GM06990 (cell line): Measurements from ENCODE around the gene SLFNL1.
A peak's percentile ranks its signal among the peaks of the same experiment; 100 is the strongest.

Experiments used
- DNase-seq: peaks from one replicate; pipeline ENCODE4 v3.0.0-alpha.2; 2011; ENCODE audit not compliant: insufficient read length; ENCODE audit errors: extremely low read depth
- H3K27me3 ChIP-seq: replicated peaks from 2 replicates; pipeline ENCODE4 v1.6.0; 2011; ENCODE audit warnings: low read length; ENCODE audit not compliant: control insufficient read depth, insufficient read depth
- H3K36me3 ChIP-seq: 2 replicates; pipeline ENCODE4 v1.5.1; 2011; ENCODE audit warnings: low read length; ENCODE audit not compliant: control insufficient read depth, insufficient read depth
- H3K4me3 ChIP-seq: replicated peaks from 2 replicates; pipeline ENCODE4 v1.5.1; 2011; ENCODE audit warnings: low read depth, mild to moderate bottlenecking, control low read depth, low read length
- TF ChIP-seq, protein P1 (sequence below): IDR thresholded peaks from 2 replicates; pipeline ENCODE4 v1.5.1; 2011; ENCODE audit warnings: low read length, control low read depth, mild to moderate bottlenecking, inconsistent platforms; ENCODE audit not compliant: insufficient read depth, poor library complexity, severe bottlenecking

SLFNL1 gene

DNA sequence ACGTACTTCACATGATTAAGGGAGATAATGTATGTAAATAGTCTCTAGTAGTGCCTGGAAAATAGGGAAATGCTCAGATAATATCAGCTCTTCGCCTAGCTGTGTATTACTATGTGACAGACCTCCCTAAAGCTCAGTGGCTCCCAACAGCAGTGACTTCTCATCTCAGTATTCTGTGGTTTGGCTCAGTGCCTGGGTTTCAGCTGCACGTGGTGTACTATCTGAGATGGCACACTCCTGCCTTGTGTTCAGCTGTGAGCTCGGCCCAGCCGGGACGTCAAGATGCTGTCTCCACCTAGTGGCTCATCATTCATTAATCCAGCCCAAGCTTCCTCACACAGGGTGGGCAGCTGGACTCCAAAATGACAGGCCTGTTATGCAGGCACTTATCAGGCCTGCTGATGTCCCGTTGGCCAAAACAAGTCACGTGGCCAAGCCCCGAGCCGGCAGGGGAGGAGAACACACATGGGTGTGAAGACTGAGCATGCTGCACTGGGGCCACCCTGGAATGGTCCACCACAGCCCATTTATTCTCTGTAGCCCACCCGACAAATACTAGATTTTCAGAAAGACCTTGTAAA is 17.8 kb downstream of the SLFNL1 start:
- Histone ChIP-seq H3K4me3 (no peak overlapping the region), H3K27me3 (no peaks in the 10 kb centered on the region), H3K36me3 (peaks cover 41% of the 10 kb centered on the region)
- TF ChIP-seq, protein P1, sequence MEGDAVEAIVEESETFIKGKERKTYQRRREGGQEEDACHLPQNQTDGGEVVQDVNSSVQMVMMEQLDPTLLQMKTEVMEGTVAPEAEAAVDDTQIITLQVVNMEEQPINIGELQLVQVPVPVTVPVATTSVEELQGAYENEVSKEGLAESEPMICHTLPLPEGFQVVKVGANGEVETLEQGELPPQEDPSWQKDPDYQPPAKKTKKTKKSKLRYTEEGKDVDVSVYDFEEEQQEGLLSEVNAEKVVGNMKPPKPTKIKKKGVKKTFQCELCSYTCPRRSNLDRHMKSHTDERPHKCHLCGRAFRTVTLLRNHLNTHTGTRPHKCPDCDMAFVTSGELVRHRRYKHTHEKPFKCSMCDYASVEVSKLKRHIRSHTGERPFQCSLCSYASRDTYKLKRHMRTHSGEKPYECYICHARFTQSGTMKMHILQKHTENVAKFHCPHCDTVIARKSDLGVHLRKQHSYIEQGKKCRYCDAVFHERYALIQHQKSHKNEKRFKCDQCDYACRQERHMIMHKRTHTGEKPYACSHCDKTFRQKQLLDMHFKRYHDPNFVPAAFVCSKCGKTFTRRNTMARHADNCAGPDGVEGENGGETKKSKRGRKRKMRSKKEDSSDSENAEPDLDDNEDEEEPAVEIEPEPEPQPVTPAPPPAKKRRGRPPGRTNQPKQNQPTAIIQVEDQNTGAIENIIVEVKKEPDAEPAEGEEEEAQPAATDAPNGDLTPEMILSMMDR, result peak; percentile 65
- DNase-seq, result peak; percentile 74

DNA sequence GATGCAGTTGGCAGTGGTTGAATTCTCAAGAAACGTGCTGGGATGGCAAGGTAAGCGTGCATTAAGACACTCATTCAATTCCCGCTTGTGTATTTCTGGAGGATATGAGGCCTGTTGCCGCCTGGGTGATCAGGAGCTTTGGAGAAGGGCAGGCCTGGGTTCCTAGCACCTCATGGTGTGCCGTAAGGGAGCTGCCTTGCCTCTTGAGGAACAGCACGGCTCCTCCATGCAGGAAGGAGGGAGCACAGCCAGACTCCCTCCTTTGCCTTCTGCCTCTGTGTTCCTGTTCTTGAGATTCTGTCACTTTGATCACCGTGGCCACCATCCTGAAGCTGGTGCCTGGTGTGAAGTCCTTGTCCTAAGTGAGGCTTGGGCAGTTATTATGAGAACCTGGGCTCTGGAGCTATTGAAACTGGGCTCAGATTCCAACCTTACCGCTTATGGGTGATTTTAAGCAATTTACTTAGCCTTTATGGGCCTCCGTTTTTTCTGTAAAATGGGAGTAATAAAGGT is 18.3 kb downstream of the SLFNL1 start:
- DNase-seq, result no peak
- H3K27me3 ChIP-seq, result no peaks in the 10 kb centered on the region
- peaks cover 43% of the 10 kb centered on the region for H3K36me3 ChIP-seq
- TF ChIP-seq, protein P1, result no peak
- no peak overlapping the region for H3K4me3 ChIP-seq

DNA sequence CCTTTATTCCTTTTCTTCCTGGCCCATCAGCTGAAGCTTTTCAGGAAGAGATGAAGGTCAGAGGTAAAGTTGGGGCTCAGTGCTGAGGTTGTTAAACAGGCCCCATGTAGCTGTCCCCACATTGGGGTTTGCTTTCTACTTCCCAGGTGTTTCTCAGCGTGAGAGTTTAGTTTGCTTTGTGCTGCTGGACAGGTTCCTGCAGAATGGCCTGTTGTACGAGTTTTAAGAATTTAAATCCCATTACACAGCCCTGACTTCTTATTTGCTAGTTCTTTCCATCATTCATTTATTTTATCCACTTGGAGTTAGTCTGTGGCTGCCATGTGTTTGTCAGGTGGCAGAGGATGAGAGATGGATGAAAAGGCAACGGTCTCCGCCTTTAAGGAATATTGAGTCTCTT is 22.9 kb downstream of the SLFNL1 start:
- peaks cover 32% of the 10 kb centered on the region for H3K36me3 ChIP-seq
- TF ChIP-seq, protein P1, result no peak
- no peak overlapping the region for H3K4me3 ChIP-seq
- DNase-seq, result no peak
- H3K27me3 ChIP-seq, result no peaks in the 10 kb centered on the region

DNA sequence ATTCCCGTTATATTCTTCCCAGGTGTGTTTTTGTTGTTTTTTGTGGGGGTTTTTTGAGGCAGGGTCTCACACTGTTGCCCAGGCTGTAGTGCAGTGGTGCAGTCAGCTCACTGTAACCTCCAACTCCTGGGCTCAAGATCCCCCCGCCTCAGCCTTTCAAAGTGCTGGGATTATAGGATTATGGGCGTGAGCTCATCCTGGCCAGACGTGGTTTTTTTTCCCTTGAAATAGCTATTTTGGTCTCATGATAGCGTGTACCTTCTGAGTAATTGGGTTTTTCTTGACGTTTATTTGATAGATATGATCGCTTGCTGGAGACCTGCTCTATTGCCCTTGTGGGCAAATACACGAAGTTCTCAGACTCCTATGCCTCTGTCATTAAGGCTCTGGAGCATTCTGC is 24.4 kb downstream of the SLFNL1 start:
- peaks cover 30% of the 10 kb centered on the region for H3K36me3 ChIP-seq
- TF ChIP-seq, protein P1, result no peak

DNA sequence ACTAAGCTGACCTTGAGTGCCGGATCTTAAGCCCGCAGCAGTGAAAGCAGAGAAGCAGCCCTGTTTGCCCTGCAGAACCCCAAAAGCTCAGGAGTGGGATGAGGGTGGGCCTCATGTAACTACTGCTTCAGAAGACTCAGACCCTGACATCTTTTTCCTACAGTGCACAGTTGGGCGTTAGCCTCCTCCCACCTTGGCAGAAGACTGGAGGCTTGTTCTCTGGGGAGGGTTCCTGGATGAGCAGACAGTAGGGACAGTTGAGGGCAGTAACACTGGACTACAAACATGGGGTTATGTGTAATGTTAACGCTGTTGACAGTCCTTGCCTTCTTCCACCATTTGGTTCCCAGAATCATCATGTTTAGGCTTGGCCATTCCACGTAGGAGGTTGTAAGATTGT is 32.5 kb downstream of the SLFNL1 start:
- Histone ChIP-seq H3K27me3 (no peaks in the 10 kb centered on the region), H3K4me3 (no peak overlapping the region), H3K36me3 (peaks cover 32% of the 10 kb centered on the region)
- TF ChIP-seq, protein P1, result no peak
- no peak for DNase-seq

More for the DNA sequence above, 24.4 kb downstream of the SLFNL1 start:
- no peak overlapping the region for H3K4me3 ChIP-seq
- no peaks in the 10 kb centered on the region for H3K27me3 ChIP-seq
- no peak for DNase-seq

DNA sequence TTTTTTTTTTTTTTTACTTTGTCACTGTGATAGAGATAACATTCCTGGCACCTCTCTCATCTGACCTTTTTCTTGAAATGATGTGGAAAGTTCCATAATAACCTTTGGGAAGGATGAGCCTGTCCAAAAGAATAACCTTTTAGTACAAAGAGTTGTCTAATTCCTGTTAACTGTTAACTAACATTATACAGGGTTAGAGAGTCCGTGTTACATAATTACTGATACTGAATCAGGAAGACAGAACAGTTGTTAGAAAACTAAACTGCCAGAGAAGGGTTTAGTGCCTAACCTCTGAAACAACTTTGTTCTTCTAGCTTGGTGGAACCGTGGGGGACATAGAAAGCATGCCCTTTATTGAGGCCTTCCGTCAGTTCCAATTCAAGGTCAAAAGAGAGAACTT is 33.2 kb downstream of the SLFNL1 start:
- TF ChIP-seq, protein P1, result no peak
- Histone ChIP-seq H3K27me3 (no peaks in the 10 kb centered on the region), H3K36me3 (peaks cover 32% of the 10 kb centered on the region), H3K4me3 (no peak overlapping the region)
- DNase-seq, result no peak
